HEK293 (cell line): ENCODE results near the gene BBS9.

Experiments
- CTCF ChIP-seq: fragments of 450-650 bp; formaldehyde crosslinking; IDR thresholded peaks from 2 replicates; pipeline ENCODE4 v1.5.1; 2016; ENCODE audit warnings: missing biosample characterization, missing genetic modification characterization
- GLI4 ChIP-seq: fragments of 450-650 bp; formaldehyde crosslinking; IDR thresholded peaks from 2 replicates; pipeline ENCODE4 v1.5.1; 2016; ENCODE audit warnings: missing biosample characterization, missing genetic modification characterization
- HOXC10 ChIP-seq: sonication (generic); formaldehyde crosslinking; IDR thresholded peaks from 2 replicates; pipeline ENCODE4 v1.8.1; 2023; ENCODE audit warnings: mild to moderate bottlenecking, missing genetic modification reagents
- ZFP37 ChIP-seq: fragments of 450-650 bp; formaldehyde crosslinking; IDR thresholded peaks from 2 replicates; pipeline ENCODE4 v1.5.1; 2016; ENCODE audit warnings: missing biosample characterization, missing genetic modification characterization
- ZIC2 ChIP-seq: fragments of 450-650 bp; formaldehyde crosslinking; IDR thresholded peaks from 2 replicates; pipeline ENCODE4 v1.5.1; 2016; ENCODE audit warnings: missing biosample characterization, missing genetic modification characterization
- ZNF10 ChIP-seq: fragments of 450-650 bp; formaldehyde crosslinking; IDR thresholded peaks from 2 replicates; pipeline ENCODE4 v1.5.1; 2017; ENCODE audit warnings: missing biosample characterization, missing genetic modification characterization
- ZNF146 ChIP-seq: fragments of 450-650 bp; formaldehyde crosslinking; IDR thresholded peaks from 2 replicates; pipeline ENCODE4 v1.5.1; 2016; ENCODE audit warnings: missing biosample characterization, missing genetic modification characterization
- ZNF274 ChIP-seq, 2 experiments: fragments of 200-500 bp in 1 of 2; fragments of 450-650 bp in 1 of 2; sonication (Bioruptor generic) in 1 of 2; formaldehyde crosslinking in 1 of 2; IDR thresholded peaks; 2 replicates each; pipeline versions ENCODE4 v1.5.1 to v1.6.1; 2014 to 2016; ENCODE audit warnings: borderline replicate concordance in 1 of 2, inconsistent platforms in 1 of 2, low read length in 1 of 2, missing biosample characterization in 1 of 2, missing genetic modification characterization in 1 of 2
- ZNF362 ChIP-seq: fragments of 450-650 bp; formaldehyde crosslinking; IDR thresholded peaks from 2 replicates; pipeline ENCODE4 v1.5.1; 2016; ENCODE audit warnings: missing biosample characterization, missing genetic modification characterization
- ZNF529 ChIP-seq: fragments of 450-650 bp; formaldehyde crosslinking; IDR thresholded peaks from 2 replicates; pipeline ENCODE4 v1.5.1; 2017; ENCODE audit warnings: missing genetic modification characterization, missing biosample characterization; ENCODE audit not compliant: insufficient replicate concordance
- ZNF548 ChIP-seq: fragments of 450-650 bp; formaldehyde crosslinking; IDR thresholded peaks from 2 replicates; pipeline ENCODE4 v1.5.1; 2016; ENCODE audit warnings: missing biosample characterization, missing genetic modification characterization
- ZNF791 ChIP-seq: fragments of 450-650 bp; formaldehyde crosslinking; IDR thresholded peaks from 2 replicates; pipeline ENCODE4 v1.5.1; 2016; ENCODE audit warnings: missing biosample characterization, missing genetic modification characterization
- ZSCAN16 ChIP-seq: fragments of 450-650 bp; formaldehyde crosslinking; IDR thresholded peaks from 2 replicates; pipeline ENCODE4 v1.5.1; 2016; ENCODE audit warnings: missing biosample characterization, missing genetic modification characterization

- TF ChIP-seq CTCF (tag by site-specific recombination) (no peak), ZFP37 (tag by site-specific recombination) (no peak), ZSCAN16 (no peak), ZNF362 (tag by site-specific recombination) (no peak), ZNF10 (tag by site-specific recombination) (no peak), ZNF791 (tag by site-specific recombination) (no peak), ZNF529 (tag by site-specific recombination) (no peak), ZNF146 (tag by site-specific recombination) (no peak), ZNF548 (tag by site-specific recombination) (no peak), ZIC2 (tag by site-specific recombination) (no peak), ZNF274 (IDR thresholded peaks at IDR 0.05; ENCODE audit: low read length) (no peak), ZNF274 (tag by site-specific recombination; IDR thresholded peaks at IDR 0.05; ENCODE audit: borderline replicate concordance) (no peak), GLI4 (no peak), HOXC10 (CRISPR knock-in tag) (no peak)
Observed at GRCh38 chr7:33157311-33157710, 27.9 kb downstream of the BBS9 start.
